ENCODE measurements around the gene PPP1R12C. TPM values are rescaled to one million over a fixed set of nuclear protein-coding genes. Genes with fewer than 3 reads are reported as not detected.

PPP1R12C gene
- total RNA-seq, 5 donors from 2014 or later (not counting 1 experiment from before 2014, with no cell fraction given): 129 to 197 (median 173) TPM

GRCh38 chr19:55078996-55079395 lies 38.4 kb downstream of the PPP1R12C start:
- CTCF ChIA-PET: no interaction called here
- Histone ChIP-seq H3K36me3 (ENCODE audit: control insufficient read depth in 2 of 2, extremely low read depth in 1 of 2, insufficient read depth in 1 of 2, low read length in 1 of 2) (no peaks in the 10 kb centered on the region), H3K27me3 (replicated peaks in 1 of 2; ENCODE audit: control insufficient read depth in 2 of 2, extremely low read depth in 1 of 2, insufficient read depth in 2 of 2, low read length in 1 of 2) (peaks cover 4 to 77% of the 10 kb centered on the region in 2 experiments), H3K9me3 (no peaks in the 10 kb centered on the region), H3K27ac (ENCODE audit: low read length) (no peak overlapping the region), H3K4me1 (ENCODE audit: control insufficient read depth in 1 of 2, extremely low read depth in 1 of 2, insufficient read depth in 2 of 2, low read length in 2 of 2) (peaks cover 4 to 32% of the 10 kb centered on the region in 2 experiments), H3K4me3 (ENCODE audit: control insufficient read depth in 1 of 2, extremely low read depth in 1 of 2, low read length in 1 of 2) (no peak overlapping the region)
- Mint-ChIP-seq H3K4me1 (peaks cover 23 to 30% (median 24%) of the 10 kb centered on the region in 3 donors), H3K27me3 (peaks cover 34 to 49% of the 10 kb centered on the region in 2 donors), H3K36me3 (no peaks in the 10 kb centered on the region), H3K27ac (no peak overlapping the region), H3K9me3 (no peaks in the 10 kb centered on the region), H3K4me3 (peak overlapping the region in 2 of 3 donors; percentile 53 to 79)
- DNase-seq (no peak), ATAC-seq (replicated peaks in 1 of 4) (no peak)
- WGBS (ENCODE audit: insufficient coverage): 93% methylated on average over 4 of the region's 5 CpGs
- POLR2A ChIA-PET: interaction anchor here in 1 of 2 donors (0.6 kb wide), 1 partner anchor 398 kb away, joined by 4 read pairs; no protein-coding TSS in a partner anchor

GRCh38 chr19:55077106-55077505 lies 40.3 kb downstream of the PPP1R12C start:
- ChIA-PET POLR2A (no interaction called here), CTCF (no interaction called here)

GRCh38 chr19:55076321-55076720 lies 41.1 kb downstream of the PPP1R12C start:
- CTCF ChIA-PET: no interaction called here

More at GRCh38 chr19:55077106-55077505, 40.3 kb downstream of the PPP1R12C start:
- H3K27me3 ChIP-seq (replicated peaks in 1 of 2; ENCODE audit: control insufficient read depth in 2 of 2, extremely low read depth in 1 of 2, insufficient read depth in 2 of 2, low read length in 1 of 2): peaks cover 2 to 72% of the 10 kb centered on the region in 2 experiments
- no peaks in the 10 kb centered on the region for H3K36me3 ChIP-seq (ENCODE audit: control insufficient read depth in 2 of 2, extremely low read depth in 1 of 2, insufficient read depth in 1 of 2, low read length in 1 of 2)
- no peak for ATAC-seq (replicated peaks in 1 of 4)
- H3K4me3 ChIP-seq (ENCODE audit: control insufficient read depth in 1 of 2, extremely low read depth in 1 of 2, low read length in 1 of 2): no peak overlapping the region
- peaks cover 4 to 26% of the 10 kb centered on the region in 2 experiments for H3K4me1 ChIP-seq (ENCODE audit: control insufficient read depth in 1 of 2, extremely low read depth in 1 of 2, insufficient read depth in 2 of 2, low read length in 2 of 2)
- no peak for DNase-seq
- H3K9me3 ChIP-seq: no peaks in the 10 kb centered on the region
- WGBS (ENCODE audit: insufficient coverage): no CpG with 5 or more reads among the region's 2 CpGs
- Mint-ChIP-seq H3K4me3 (no peak overlapping the region), H3K4me1 (peaks cover 14 to 21% (median 18%) of the 10 kb centered on the region in 3 donors), H3K27me3 (peaks cover 29 to 47% of the 10 kb centered on the region in 2 donors), H3K9me3 (peaks cover 2 to 4% (median 3%) of the 10 kb centered on the region in 3 donors), H3K27ac (no peak overlapping the region), H3K36me3 (no peaks in the 10 kb centered on the region)
- no peak overlapping the region for H3K27ac ChIP-seq (ENCODE audit: low read length)

GRCh38 chr19:55075371-55075998 lies 42.0 kb downstream of the PPP1R12C start, which contains the start of gene EPS8L1:
TSS of gene EPS8L1 (plus strand) at chr19:55075869. CDS start at chr19:55076445, 576 bp downstream.
- Mint-ChIP-seq H3K27me3 (peaks cover 35 to 59% of the 10 kb centered on the region in 2 donors), H3K27ac (no peak within 1 kb of the TSS), H3K9me3 (peaks cover 2 to 4% (median 3%) of the 10 kb centered on the region in 3 donors), H3K4me3 (no peak within 1 kb of the TSS), H3K36me3 (no peaks in the 10 kb centered on the region), H3K4me1 (peaks cover 7 to 11% (median 8%) of the 10 kb centered on the region in 3 donors)
- no peak for ATAC-seq (replicated peaks in 1 of 4)
- no peak for DNase-seq
- Histone ChIP-seq H3K27ac (ENCODE audit: low read length) (no peak within 1 kb of the TSS), H3K4me3 (ENCODE audit: control insufficient read depth in 1 of 2, extremely low read depth in 1 of 2, low read length in 1 of 2) (no peak within 1 kb of the TSS), H3K9me3 (no peaks in the 10 kb centered on the region), H3K27me3 (replicated peaks in 1 of 2; ENCODE audit: control insufficient read depth in 2 of 2, extremely low read depth in 1 of 2, insufficient read depth in 2 of 2, low read length in 1 of 2) (peaks cover 0 to 72% of the 10 kb centered on the region in 2 experiments), H3K4me1 (ENCODE audit: control insufficient read depth in 1 of 2, extremely low read depth in 1 of 2, insufficient read depth in 2 of 2, low read length in 2 of 2) (peaks cover under 1 to 10% of the 10 kb centered on the region in 2 experiments), H3K36me3 (ENCODE audit: control insufficient read depth in 2 of 2, extremely low read depth in 1 of 2, insufficient read depth in 1 of 2, low read length in 1 of 2) (no peaks in the 10 kb centered on the region)
- 55% methylated on average over 12 of the region's 18 CpGs for whole genome bisulfite sequencing (ENCODE audit: insufficient coverage)
- CTCF ChIA-PET: no interaction called here
- POLR2A ChIA-PET: no interaction called here

More at GRCh38 chr19:55076321-55076720, 41.1 kb downstream of the PPP1R12C start:
- Histone ChIP-seq H3K9me3 (no peaks in the 10 kb centered on the region), H3K27ac (ENCODE audit: low read length) (no peak overlapping the region), H3K4me3 (ENCODE audit: control insufficient read depth in 1 of 2, extremely low read depth in 1 of 2, low read length in 1 of 2) (no peak overlapping the region), H3K27me3 (replicated peaks in 1 of 2; ENCODE audit: control insufficient read depth in 2 of 2, extremely low read depth in 1 of 2, insufficient read depth in 2 of 2, low read length in 1 of 2) (peaks cover 2 to 72% of the 10 kb centered on the region in 2 experiments), H3K36me3 (ENCODE audit: control insufficient read depth in 2 of 2, extremely low read depth in 1 of 2, insufficient read depth in 1 of 2, low read length in 1 of 2) (no peaks in the 10 kb centered on the region), H3K4me1 (ENCODE audit: control insufficient read depth in 1 of 2, extremely low read depth in 1 of 2, insufficient read depth in 2 of 2, low read length in 2 of 2) (peaks cover 4 to 18% of the 10 kb centered on the region in 2 experiments)
- Mint-ChIP-seq H3K9me3 (peaks cover 2 to 4% (median 3%) of the 10 kb centered on the region in 3 donors), H3K4me3 (no peak overlapping the region), H3K4me1 (peaks cover 12 to 18% (median 14%) of the 10 kb centered on the region in 3 donors), H3K36me3 (no peaks in the 10 kb centered on the region), H3K27me3 (peaks cover 35 to 54% of the 10 kb centered on the region in 2 donors), H3K27ac (no peak overlapping the region)
- POLR2A ChIA-PET: no interaction called here
- 95% methylated on average over 8 of the region's 12 CpGs for WGBS (ENCODE audit: insufficient coverage)
- no peak for ATAC-seq (replicated peaks in 1 of 4)
- no peak for DNase-seq

GRCh38 chr19:55071913-55072312 lies 45.5 kb downstream of the PPP1R12C start:
- H3K4me3 Mint-ChIP-seq: no peak overlapping the region
- H3K27me3 Mint-ChIP-seq: peaks cover 47 to 73% of the 10 kb centered on the region in 2 donors
- peaks cover 0 to 9% of the 10 kb centered on the region in 2 experiments for H3K4me1 ChIP-seq (ENCODE audit: control insufficient read depth in 1 of 2, extremely low read depth in 1 of 2, insufficient read depth in 2 of 2, low read length in 2 of 2)
- H3K36me3 Mint-ChIP-seq: no peaks in the 10 kb centered on the region
- DNase-seq (no peak), ATAC-seq (replicated peaks in 1 of 4) (no peak)
- peaks cover 9 to 10% (median 10%) of the 10 kb centered on the region in 3 donors for H3K4me1 Mint-ChIP-seq
- POLR2A ChIA-PET: no interaction called here
- H3K9me3 Mint-ChIP-seq: peaks cover 2 to 4% (median 3%) of the 10 kb centered on the region in 3 donors
- peaks cover 8 to 78% of the 10 kb centered on the region in 2 experiments for H3K27me3 ChIP-seq (replicated peaks in 1 of 2; ENCODE audit: control insufficient read depth in 2 of 2, extremely low read depth in 1 of 2, insufficient read depth in 2 of 2, low read length in 1 of 2)
- CTCF ChIA-PET: no interaction called here
- H3K9me3 ChIP-seq: no peaks in the 10 kb centered on the region
- H3K36me3 ChIP-seq (ENCODE audit: control insufficient read depth in 2 of 2, extremely low read depth in 1 of 2, insufficient read depth in 1 of 2, low read length in 1 of 2): no peaks in the 10 kb centered on the region
- 80% methylated on average over 1 of the region's 8 CpGs for WGBS (ENCODE audit: insufficient coverage)
- H3K27ac ChIP-seq (ENCODE audit: low read length): no peak overlapping the region
- H3K27ac Mint-ChIP-seq: no peak overlapping the region
- H3K4me3 ChIP-seq (ENCODE audit: control insufficient read depth in 1 of 2, extremely low read depth in 1 of 2, low read length in 1 of 2): no peak overlapping the region

- peaks cover 9 to 10% (median 10%) of the 10 kb centered on the region in 3 donors for H3K4me1 Mint-ChIP-seq
- peaks cover 2 to 4% (median 3%) of the 10 kb centered on the region in 3 donors for H3K9me3 Mint-ChIP-seq
- ATAC-seq (replicated peaks in 1 of 4): peak in 1 of 4 experiments; percentile 52
- H3K27ac ChIP-seq (ENCODE audit: low read length): no peak overlapping the region
- ChIA-PET CTCF (no interaction called here), POLR2A (no interaction called here)
- WGBS (ENCODE audit: insufficient coverage): 88% methylated on average over 2 of the region's 8 CpGs
- H3K27ac Mint-ChIP-seq: no peak overlapping the region
- no peak overlapping the region for H3K4me3 ChIP-seq (ENCODE audit: control insufficient read depth in 1 of 2, extremely low read depth in 1 of 2, low read length in 1 of 2)
- H3K27me3 ChIP-seq (replicated peaks in 1 of 2; ENCODE audit: control insufficient read depth in 2 of 2, extremely low read depth in 1 of 2, insufficient read depth in 2 of 2, low read length in 1 of 2): peaks cover 8 to 79% of the 10 kb centered on the region in 2 experiments
- no peaks in the 10 kb centered on the region for H3K9me3 ChIP-seq
- DNase-seq: no peak
- H3K27me3 Mint-ChIP-seq: peaks cover 50 to 76% of the 10 kb centered on the region in 2 donors
- H3K4me3 Mint-ChIP-seq: no peak overlapping the region
- H3K36me3 Mint-ChIP-seq: no peaks in the 10 kb centered on the region
- H3K4me1 ChIP-seq (ENCODE audit: control insufficient read depth in 1 of 2, extremely low read depth in 1 of 2, insufficient read depth in 2 of 2, low read length in 2 of 2): peaks cover 0 to 9% of the 10 kb centered on the region in 2 experiments
- H3K36me3 ChIP-seq (ENCODE audit: control insufficient read depth in 2 of 2, extremely low read depth in 1 of 2, insufficient read depth in 1 of 2, low read length in 1 of 2): no peaks in the 10 kb centered on the region
These were observed 46.3 kb downstream of the PPP1R12C start for GRCh38 chr19:55071129-55071502.

All from T-cell (primary cell).